Mucosa of rectum (tissue), 2 donors: ENCODE measurements around the gene TNK1.
"Not testable (repeated sequence)": the region's sequence is repeated elsewhere in the genome, so short reads cannot be mapped to it uniquely, and the experiment has no call there.

Source experiments
- H3K27ac ChIP-seq, 2 donors: one replicate each; pipeline ENCODE4 v1.7.0; 2013; ENCODE audit warnings: inconsistent platforms in 2 of 2, low read depth in 2 of 2, low read length in 2 of 2
- H3K27me3 ChIP-seq, 2 donors: one replicate each; pipeline ENCODE4 v1.7.0; 2013; ENCODE audit warnings: low read length in 2 of 2; ENCODE audit not compliant: control insufficient read depth in 2 of 2, insufficient read depth in 2 of 2
- H3K36me3 ChIP-seq, 2 donors: one replicate each; pipeline ENCODE4 v1.7.0; 2013; ENCODE audit warnings: low read length in 2 of 2; ENCODE audit not compliant: control insufficient read depth in 2 of 2, insufficient read depth in 2 of 2
- H3K4me1 ChIP-seq, 2 donors: one replicate each; pipeline ENCODE4 v1.7.0; 2013; ENCODE audit warnings: low read length in 2 of 2, mild to moderate bottlenecking in 1 of 2; ENCODE audit not compliant: control insufficient read depth in 2 of 2, insufficient read depth in 2 of 2
- H3K4me3 ChIP-seq, 2 donors: one replicate each; pipeline ENCODE4 v1.7.0; 2013; ENCODE audit warnings: low read length in 2 of 2
- H3K9ac ChIP-seq, 2 donors: one replicate each; pipeline ENCODE4 v1.7.0; 2013; ENCODE audit warnings: low read length in 2 of 2, low read depth in 1 of 2, mild to moderate bottlenecking in 1 of 2
- H3K9me3 ChIP-seq, 2 donors: one replicate each; pipeline ENCODE4 v1.7.0; 2013; ENCODE audit warnings: low read length in 2 of 2; ENCODE audit not compliant: control insufficient read depth in 2 of 2
- donor health status: healthy.
- donor health status: Normal muscosa, but diverticular disease.

TNK1 gene

DNA sequence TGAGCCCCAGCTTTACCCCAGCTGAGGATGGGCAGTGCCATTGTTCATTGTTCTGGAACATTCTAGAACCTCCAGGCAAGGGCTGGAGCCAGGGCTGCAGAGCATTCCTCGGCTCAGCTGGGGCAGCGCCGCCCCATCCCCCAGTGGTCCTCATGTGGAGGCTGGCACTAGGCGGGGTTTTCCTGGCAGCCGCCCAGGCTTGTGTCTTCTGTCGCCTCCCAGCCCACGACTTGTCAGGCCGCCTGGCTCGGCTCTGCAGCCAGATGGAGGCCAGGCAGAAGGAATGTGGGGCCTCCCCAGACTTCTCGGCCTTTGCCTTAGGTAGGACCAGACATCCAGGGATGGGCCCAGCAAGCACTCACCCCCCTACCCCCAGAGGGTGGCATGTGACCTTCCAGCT is 25.8 kb upstream of the TNK1 start, which contains the start of gene TMEM95:
Gene TMEM95 (plus strand): TSS at position 104 of the 400 bp plus-strand sequence. CDS start 49 bp downstream, at position 153.
- H3K27ac ChIP-seq: peak within 1 kb of the TSS in 1 of 2 donors; percentile 61
- peaks cover 22 to 35% of the 10 kb centered on the region in 2 donors for H3K4me1 ChIP-seq
- H3K36me3 ChIP-seq: no peaks in the 10 kb centered on the region
- no peaks in the 10 kb centered on the region for H3K9me3 ChIP-seq
- no peak within 1 kb of the TSS for H3K4me3 ChIP-seq
- no peaks in the 10 kb centered on the region for H3K27me3 ChIP-seq
- peak within 1 kb of the TSS; percentile 24 to 34 for H3K9ac ChIP-seq

- no peaks in the 10 kb centered on the region for H3K9me3 ChIP-seq
- peak overlapping the region in 1 of 2 donors; percentile 61 for H3K27ac ChIP-seq
- peaks cover 22 to 32% of the 10 kb centered on the region in 2 donors for H3K4me1 ChIP-seq
- peak overlapping the region in 1 of 2 donors; percentile 24 for H3K9ac ChIP-seq
- H3K36me3 ChIP-seq: no peaks in the 10 kb centered on the region
- no peak overlapping the region for H3K4me3 ChIP-seq
- H3K27me3 ChIP-seq: no peaks in the 10 kb centered on the region
Measured at GRCh38 chr17:7355573-7355972, 25.3 kb upstream of the TNK1 start.

DNA sequence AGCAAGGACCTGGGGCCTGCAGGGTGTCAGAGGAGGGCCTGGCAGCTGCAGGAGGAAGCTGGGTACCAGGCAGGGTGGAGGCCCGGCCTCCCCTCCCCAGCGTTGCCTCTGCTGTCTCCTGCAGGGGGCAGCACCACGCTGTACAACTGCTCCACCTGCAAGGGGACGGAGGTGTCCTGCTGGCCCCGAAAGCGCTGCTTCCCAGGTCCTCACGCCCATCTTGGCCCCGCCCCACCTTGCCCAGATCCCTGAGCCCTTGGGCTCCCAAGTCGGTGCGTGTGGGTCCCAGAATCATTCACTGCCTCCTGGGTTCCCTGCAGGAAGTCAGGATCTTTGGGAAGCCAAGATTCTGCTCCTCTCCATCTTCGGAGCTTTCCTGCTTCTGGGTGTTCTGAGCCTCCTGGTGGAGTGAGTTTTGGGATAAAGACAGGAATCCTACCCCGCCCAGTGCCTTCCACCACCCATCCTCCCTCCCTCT is 24.8 kb upstream of the TNK1 start:
- Histone ChIP-seq H3K9ac (peak overlapping the region in 1 of 2 donors; percentile 24), H3K9me3 (no peaks in the 10 kb centered on the region), H3K27ac (peak overlapping the region in 1 of 2 donors; percentile 61), H3K36me3 (no peaks in the 10 kb centered on the region), H3K4me3 (peak overlapping the region in 1 of 2 donors; percentile 41), H3K27me3 (no peaks in the 10 kb centered on the region), H3K4me1 (peaks cover 18 to 29% of the 10 kb centered on the region in 2 donors)

DNA sequence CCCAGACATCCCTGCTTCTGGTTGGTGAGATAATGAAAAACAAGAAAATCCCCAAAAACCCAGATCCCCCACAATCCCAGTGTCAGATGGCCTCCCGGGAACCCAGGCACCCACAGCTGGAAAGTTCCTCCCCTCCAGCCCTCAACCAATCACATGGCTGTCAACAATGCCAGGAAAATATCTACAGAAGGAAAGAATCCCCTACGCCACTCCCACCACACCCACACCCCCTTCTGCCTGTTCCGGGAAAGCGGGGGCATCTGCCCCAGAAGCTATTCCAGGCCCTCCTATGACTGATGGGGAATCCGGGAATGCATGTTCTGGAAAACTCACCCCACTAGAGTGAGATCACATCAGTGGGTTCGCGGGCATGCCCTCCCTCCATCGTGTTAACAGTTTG is 24.1 kb upstream of the TNK1 start:
- Histone ChIP-seq H3K27me3 (peaks cover 0 to under 1% of the 10 kb centered on the region in 2 donors), H3K27ac (peak overlapping the region; percentile 61 to 67), H3K4me3 (no peak overlapping the region), H3K9me3 (no peaks in the 10 kb centered on the region), H3K36me3 (no peaks in the 10 kb centered on the region), H3K9ac (peak overlapping the region in 1 of 2 donors; percentile 17), H3K4me1 (peaks cover 17 to 26% of the 10 kb centered on the region in 2 donors)

DNA sequence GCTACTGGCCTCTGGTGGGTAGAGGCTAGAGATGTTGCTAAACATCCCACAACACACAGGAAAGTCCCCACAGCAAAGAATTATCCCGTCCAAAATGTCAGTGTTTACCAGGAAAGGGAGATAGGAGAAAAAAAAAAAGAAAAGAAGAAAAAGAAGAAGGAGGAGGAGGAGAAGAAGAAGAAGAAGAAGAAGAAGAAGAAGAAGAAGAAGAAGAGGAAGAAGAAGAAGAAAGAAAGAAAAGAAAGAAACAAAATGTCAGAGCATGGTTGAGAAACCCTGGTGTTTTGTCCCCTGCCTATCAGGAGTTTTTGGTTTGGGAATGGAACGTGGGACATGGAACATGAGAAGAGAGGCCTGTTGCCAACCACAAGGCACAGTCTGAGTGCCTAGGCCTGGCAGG is 23.5 kb upstream of the TNK1 start:
- Histone ChIP-seq H3K9me3 (no peaks in the 10 kb centered on the region), H3K27ac (peak overlapping the region; percentile 61 to 67), H3K27me3 (peaks cover 0 to 2% of the 10 kb centered on the region in 2 donors), H3K36me3 (no peaks in the 10 kb centered on the region), H3K4me1 (peaks cover 14 to 25% of the 10 kb centered on the region in 2 donors), H3K4me3 (no peak overlapping the region), H3K9ac (no peak overlapping the region)

- Histone ChIP-seq H3K27ac (no peak overlapping the region), H3K36me3 (no peaks in the 10 kb centered on the region), H3K4me3 (no peak overlapping the region), H3K9ac (no peak overlapping the region), H3K9me3 (no peaks in the 10 kb centered on the region), H3K27me3 (peaks cover 0 to 2% of the 10 kb centered on the region in 2 donors), H3K4me1 (no peaks in the 10 kb centered on the region)
Measured at GRCh38 chr17:7361906-7362305, 19.0 kb upstream of the TNK1 start.

- Histone ChIP-seq H3K27me3 (peaks cover 0 to 2% of the 10 kb centered on the region in 2 donors), H3K4me1 (no peaks in the 10 kb centered on the region), H3K9me3 (no peaks in the 10 kb centered on the region), H3K4me3 (no peak overlapping the region), H3K27ac (no peak overlapping the region), H3K9ac (no peak overlapping the region), H3K36me3 (no peaks in the 10 kb centered on the region)
Measured at GRCh38 chr17:7363311-7363710, 17.6 kb upstream of the TNK1 start.

DNA sequence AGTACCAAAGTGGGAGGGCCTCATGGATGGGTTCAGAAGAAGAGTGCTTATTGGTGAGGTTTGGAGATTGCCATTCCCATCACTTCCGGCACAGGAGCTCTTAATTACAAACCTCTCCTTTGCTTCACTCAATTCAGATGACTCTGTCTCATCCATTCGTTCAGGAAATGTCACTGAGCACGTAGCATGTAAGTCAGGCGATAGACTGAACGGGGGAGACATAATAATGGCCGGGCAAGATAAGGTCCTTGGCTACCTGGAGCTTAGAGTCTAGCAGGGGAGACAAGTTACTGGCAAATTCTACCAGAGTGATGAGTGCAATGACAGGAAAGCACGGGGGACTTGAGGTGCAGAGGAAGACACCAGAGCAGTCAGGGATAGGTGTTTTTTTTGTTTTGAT is 14.9 kb upstream of the TNK1 start:
- H3K36me3 ChIP-seq, H3K27ac ChIP-seq, H3K4me1 ChIP-seq, H3K9ac ChIP-seq, H3K27me3 ChIP-seq, H3K9me3 ChIP-seq, H3K4me3 ChIP-seq: not testable (repeated sequence)

- no peak overlapping the region for H3K27ac ChIP-seq
- no peaks in the 10 kb centered on the region for H3K36me3 ChIP-seq
- no peak overlapping the region for H3K9ac ChIP-seq
- no peaks in the 10 kb centered on the region for H3K9me3 ChIP-seq
- no peaks in the 10 kb centered on the region for H3K4me1 ChIP-seq
- no peak overlapping the region for H3K4me3 ChIP-seq
- no peaks in the 10 kb centered on the region for H3K27me3 ChIP-seq
Measured at GRCh38 chr17:7367083-7367482, 13.8 kb upstream of the TNK1 start.

- Histone ChIP-seq H3K9me3 (no peaks in the 10 kb centered on the region), H3K27me3 (no peaks in the 10 kb centered on the region), H3K9ac (no peak overlapping the region), H3K4me1 (no peaks in the 10 kb centered on the region), H3K36me3 (no peaks in the 10 kb centered on the region), H3K27ac (no peak overlapping the region), H3K4me3 (no peak overlapping the region)
Measured at GRCh38 chr17:7367918-7368598, 12.8 kb upstream of the TNK1 start.
